GM21528 (cell line): Measurements from ENCODE around the gene SOCS2.
A peak's percentile ranks its signal among the peaks of the same experiment; 100 is the strongest.

ENCODE experiments used
- ATAC-seq: cut with Tn5 transposase; IDR thresholded peaks from one replicate; pipeline ENCODE4 v1.9.1; 2021; ENCODE audit warnings: mild to moderate bottlenecking, moderate library complexity; ENCODE audit not compliant: unreplicated experiment, low FRiP score

The SOCS2 gene

GRCh38 chr12:93565760-93566159 is 6.7 kb upstream of the SOCS2 start:
- no peak for ATAC-seq

- no peak for ATAC-seq
Measured at GRCh38 chr12:93567174-93567573, 5.3 kb upstream of the SOCS2 start.

GRCh38 chr12:93568091-93568490 is 4.4 kb upstream of the SOCS2 start:
- ATAC-seq = no peak

- no peak for ATAC-seq
Measured at GRCh38 chr12:93569301-93569655, 3.2 kb upstream of the SOCS2 start.

- ATAC-seq = peak; percentile 56
Measured at GRCh38 chr12:93569656-93570551, 2.6 kb upstream of the SOCS2 start.

GRCh38 chr12:93570552-93571364 is 1.7 kb upstream of the SOCS2 start:
- ATAC-seq = peak; percentile 51

GRCh38 chr12:93571365-93571924 is 1.0 kb upstream of the SOCS2 start:
- peak; percentile 26 for ATAC-seq

GRCh38 chr12:93572712-93573551 is 457 bp downstream of the SOCS2 start:
- no peak for ATAC-seq

- ATAC-seq = no peak
Measured at GRCh38 chr12:93573552-93574223, 1.2 kb downstream of the SOCS2 start.

- no peak for ATAC-seq
Measured at GRCh38 chr12:93577222-93577621, 4.7 kb downstream of the SOCS2 start.

GRCh38 chr12:93578221-93578620 is 5.7 kb downstream of the SOCS2 start:
- no peak for ATAC-seq

- no peak for ATAC-seq
Measured at GRCh38 chr12:93580682-93581081, 8.2 kb downstream of the SOCS2 start.

GRCh38 chr12:93581370-93581769 is 8.9 kb downstream of the SOCS2 start:
- no peak for ATAC-seq

GRCh38 chr12:93582351-93582750 is 9.9 kb downstream of the SOCS2 start:
- no peak for ATAC-seq

- ATAC-seq = no peak
Measured at GRCh38 chr12:93583627-93584392, 11.3 kb downstream of the SOCS2 start.

GRCh38 chr12:93585247-93585646 is 12.8 kb downstream of the SOCS2 start:
- ATAC-seq = no peak

- ATAC-seq = no peak
Measured at GRCh38 chr12:93587611-93588010, 15.1 kb downstream of the SOCS2 start.

GRCh38 chr12:93589081-93589480 is 16.6 kb downstream of the SOCS2 start:
- ATAC-seq = no peak
